ENCODE results near the gene RNF144A. TPM values are rescaled to one million over a fixed set of nuclear protein-coding genes. Genes with fewer than 3 reads are reported as not detected.

RNF144A gene
- total and polyA plus RNA-seq, 2 of the 13 experiments (the other 11 are each of a cell fraction or from before 2014, with no cell fraction given) = 13.9 to 16.5 TPM

GRCh38 chr2:7019191-7019590, 102.0 kb downstream of the RNF144A start:
- H4K20me1 ChIP-seq (ENCODE audit: insufficient read depth, low read length) = no peaks in the 10 kb centered on the region
- ChIA-PET POLR2A (no interaction called here), CTCF (ENCODE audit: low intra/inter-chr PET ratio, low total read pairs) (no interaction called here)
- intact Hi-C loops (cut with micrococcal nuclease; ENCODE audit: unreplicated experiment) = no loop called here
- no peak for DNase-seq (ENCODE audit: low spot score)
- no peak overlapping the region for H3K27ac ChIP-seq (ENCODE audit: extremely low read length, insufficient read depth, low read length)
- H3K27me3 ChIP-seq (ENCODE audit: control insufficient read depth in 1 of 2, insufficient read depth in 2 of 2, low read length in 2 of 2) = no peaks in the 10 kb centered on the region
- ATAC-seq = no peak
- no peak for TF ChIP-seq SMC3 (IDR thresholded peaks at IDR 0.05; ENCODE audit: low read length)
- TF ChIP-seq ZNF660 (CRISPR knock-in tag; IDR thresholded peaks at IDR 0.05; ENCODE audit: borderline replicate concordance, low read depth) = no peak
- no peak for TF ChIP-seq HCFC1 (IDR thresholded peaks at IDR 0.05; ENCODE audit: low read depth, low read length)
- TF ChIP-seq, protein P1, sequence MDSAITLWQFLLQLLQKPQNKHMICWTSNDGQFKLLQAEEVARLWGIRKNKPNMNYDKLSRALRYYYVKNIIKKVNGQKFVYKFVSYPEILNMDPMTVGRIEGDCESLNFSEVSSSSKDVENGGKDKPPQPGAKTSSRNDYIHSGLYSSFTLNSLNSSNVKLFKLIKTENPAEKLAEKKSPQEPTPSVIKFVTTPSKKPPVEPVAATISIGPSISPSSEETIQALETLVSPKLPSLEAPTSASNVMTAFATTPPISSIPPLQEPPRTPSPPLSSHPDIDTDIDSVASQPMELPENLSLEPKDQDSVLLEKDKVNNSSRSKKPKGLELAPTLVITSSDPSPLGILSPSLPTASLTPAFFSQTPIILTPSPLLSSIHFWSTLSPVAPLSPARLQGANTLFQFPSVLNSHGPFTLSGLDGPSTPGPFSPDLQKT (CRISPR knock-in tag; IDR thresholded peaks at IDR 0.05; ENCODE audit: borderline replicate concordance) = no peak
- no peak for TF ChIP-seq ZNF556 (CRISPR knock-in tag; IDR thresholded peaks at IDR 0.05; ENCODE audit: borderline replicate concordance)
- TF ChIP-seq ZNF24 (IDR thresholded peaks at IDR 0.05) = no peak
- TF ChIP-seq DPF2 (CRISPR knock-in tag; IDR thresholded peaks at IDR 0.05; ENCODE audit: borderline replicate concordance, low read depth) = no peak
- no peak for TF ChIP-seq TAF15 (IDR thresholded peaks at IDR 0.05; ENCODE audit: low read depth, low read length, poor library complexity, severe bottlenecking)
- TF ChIP-seq ZNF652 (CRISPR knock-in tag; IDR thresholded peaks at IDR 0.05; ENCODE audit: borderline replicate concordance, low read depth) = no peak
- no peak for TF ChIP-seq ZNF121 (CRISPR knock-in tag; IDR thresholded peaks at IDR 0.05)
- FAIRE-seq = no peak
- no peaks in the 10 kb centered on the region for H3K4me1 ChIP-seq (ENCODE audit: insufficient read depth, low read length)
- in situ Hi-C loops (cut with HindIII; ENCODE audit: extremely low pct_ligation_motif_present, low pct_unique_long_range_greater_than_20kb) = no loop called here
- H3K4me2 ChIP-seq (ENCODE audit: low read depth, low read length) = no peak overlapping the region
- H3K9me3 ChIP-seq (ENCODE audit: low read length) = no peaks in the 10 kb centered on the region
- no peak overlapping the region for H2AFZ ChIP-seq (ENCODE audit: low read length)
- H3K4me3 ChIP-seq (replicated peaks in 1 of 3; ENCODE audit: insufficient read depth in 1 of 3, low read depth in 2 of 3, low read length in 3 of 3) = no peak overlapping the region
- H3K79me2 ChIP-seq (ENCODE audit: insufficient read depth, low read length) = no peaks in the 10 kb centered on the region
- BruUV-seq (replicated peaks) = no TSS peak
- H3K9ac ChIP-seq (ENCODE audit: insufficient read depth, low read depth, low read length) = no peak overlapping the region
- WGBS (ENCODE audit: low lambda C conversion rate) = 93% methylated on average over 17 of the region's 17 CpGs
- peaks cover 8 to 44% of the 10 kb centered on the region in 2 experiments for H3K36me3 ChIP-seq (replicated peaks in 1 of 2; ENCODE audit: control insufficient read depth in 1 of 2, insufficient read depth in 2 of 2, low read length in 2 of 2)

All from HepG2 (cell line).